ENCODE results near the gene C16orf87. TPM values are rescaled to one million over a fixed set of nuclear protein-coding genes. Genes with fewer than 3 reads are reported as not detected.

C16orf87 gene
- polyA plus RNA-seq, 3 donors, result 6.1 to 9.7 (median 7.6) TPM

GRCh38 chr16:46852130-46852529 is 21.1 kb upstream of the C16orf87 start:
- Histone ChIP-seq H3K36me3 (replicated peaks in 1 of 2; ENCODE audit: control insufficient read depth in 1 of 2, insufficient read depth in 2 of 2, low read length in 2 of 2) (no peaks in the 10 kb centered on the region), H3K9ac (ENCODE audit: insufficient read depth, low read length, poor library complexity, severe bottlenecking) (no peak overlapping the region), H2AFZ (ENCODE audit: insufficient read depth, low read depth, low read length, poor library complexity, severe bottlenecking) (no peak overlapping the region), H3K4me2 (replicated peaks; ENCODE audit: extremely low read depth, low read length, poor library complexity, severe bottlenecking) (no peak overlapping the region), H4K20me1 (ENCODE audit: insufficient read depth, low read length) (no peaks in the 10 kb centered on the region), H3K4me1 (ENCODE audit: control insufficient read depth in 1 of 2, insufficient read depth in 2 of 2, low read length in 2 of 2) (no peaks in the 10 kb centered on the region), H3K27ac (ENCODE audit: low read depth in 1 of 2, low read length in 2 of 2) (no peak overlapping the region), H3K9me3 (replicated peaks in 1 of 2; ENCODE audit: control insufficient read depth in 1 of 2, insufficient read depth in 1 of 2, low read length in 2 of 2) (no peaks in the 10 kb centered on the region), H3K79me2 (ENCODE audit: insufficient read depth, low read length) (no peaks in the 10 kb centered on the region), H3K27me3 (ENCODE audit: control insufficient read depth in 2 of 2, insufficient read depth in 2 of 2, low read length in 2 of 2) (no peaks in the 10 kb centered on the region), H3K4me3 (replicated peaks in 1 of 3; ENCODE audit: low read depth in 2 of 3, low read length in 3 of 3) (no peak overlapping the region)
- no peak for DNase-seq
- Mint-ChIP-seq H3K27me3 (ENCODE audit: low read depth in 3 of 3) (no peaks in the 10 kb centered on the region), H3K4me1 (peaks cover 4% of the 10 kb centered on the region), H3K4me3 (no peak overlapping the region), H3K9me3 (no peaks in the 10 kb centered on the region), H3K27ac (peak overlapping the region in 1 of 7 donors; percentile 18), H3K36me3 (no peaks in the 10 kb centered on the region)
- TF ChIP-seq CTCF (IDR thresholded peaks at IDR 0.05), result no peak
- WGBS (ENCODE audit: insufficient coverage), result 100% methylated on average over 1 of the region's 3 CpGs
- intact Hi-C loops (cut with micrococcal nuclease), result loop anchor here in 1 of 2 donors (5.0 kb wide), 1 partner anchor 35 kb away; no protein-coding TSS in a partner anchor

GRCh38 chr16:46850619-46851555 is 19.9 kb upstream of the C16orf87 start:
- H3K4me2 ChIP-seq (replicated peaks; ENCODE audit: extremely low read depth, low read length, poor library complexity, severe bottlenecking), result no peak overlapping the region
- Mint-ChIP-seq H3K27ac (peak overlapping the region in 1 of 7 donors; percentile 0), H3K9me3 (peaks cover 0 to 3% (median 0%) of the 10 kb centered on the region in 7 donors)

More at GRCh38 chr16:46850619-46851555, 19.9 kb upstream of the C16orf87 start:
- no peak for DNase-seq
- Histone ChIP-seq H3K36me3 (replicated peaks in 1 of 2; ENCODE audit: control insufficient read depth in 1 of 2, insufficient read depth in 2 of 2, low read length in 2 of 2) (no peaks in the 10 kb centered on the region), H3K27me3 (ENCODE audit: control insufficient read depth in 2 of 2, insufficient read depth in 2 of 2, low read length in 2 of 2) (no peaks in the 10 kb centered on the region), H3K27ac (ENCODE audit: low read depth in 1 of 2, low read length in 2 of 2) (no peak overlapping the region), H3K4me3 (replicated peaks in 1 of 3; ENCODE audit: low read depth in 2 of 3, low read length in 3 of 3) (no peak overlapping the region), H4K20me1 (ENCODE audit: insufficient read depth, low read length) (no peaks in the 10 kb centered on the region), H3K79me2 (ENCODE audit: insufficient read depth, low read length) (no peaks in the 10 kb centered on the region), H2AFZ (ENCODE audit: insufficient read depth, low read depth, low read length, poor library complexity, severe bottlenecking) (no peak overlapping the region), H3K9me3 (replicated peaks in 1 of 2; ENCODE audit: control insufficient read depth in 1 of 2, insufficient read depth in 1 of 2, low read length in 2 of 2) (no peaks in the 10 kb centered on the region), H3K4me1 (ENCODE audit: control insufficient read depth in 1 of 2, insufficient read depth in 2 of 2, low read length in 2 of 2) (no peaks in the 10 kb centered on the region), H3K9ac (ENCODE audit: insufficient read depth, low read length, poor library complexity, severe bottlenecking) (no peak overlapping the region)
- intact Hi-C loops (cut with micrococcal nuclease), result loop anchor here in 1 of 2 donors (5.0 kb wide), 1 partner anchor 36 kb away; no protein-coding TSS in a partner anchor
- no peaks in the 10 kb centered on the region for H3K27me3 Mint-ChIP-seq (ENCODE audit: low read depth in 3 of 3)
- peaks cover 4% of the 10 kb centered on the region for H3K4me1 Mint-ChIP-seq
- TF ChIP-seq CTCF (IDR thresholded peaks at IDR 0.05), result no peak
- no peaks in the 10 kb centered on the region for H3K36me3 Mint-ChIP-seq
- 100% methylated on average over 2 of the region's 5 CpGs for WGBS (ENCODE audit: insufficient coverage)
- H3K4me3 Mint-ChIP-seq, result no peak overlapping the region
